M059J (cell line): ENCODE data around the gene PREB. TPM values are rescaled to one million over a fixed set of nuclear protein-coding genes. Genes with fewer than 3 reads are reported as not detected.

Experiments used
- DNase-seq: peaks from one replicate; pipeline ENCODE4 v3.0.0-alpha.2; 2012; ENCODE audit warnings: low read depth
- total RNA-seq: library from RNA; depleted of rRNA; stranded (reverse); fragments of >200 nt; shearing (Covaris generic); gene quantifications from 2 replicates; pipeline ENCODE4 v1.2.3, GENCODE V29; 2014

Gene PREB
- total RNA-seq, 1 experiment from 2014 or later: 64.9 TPM

DNA sequence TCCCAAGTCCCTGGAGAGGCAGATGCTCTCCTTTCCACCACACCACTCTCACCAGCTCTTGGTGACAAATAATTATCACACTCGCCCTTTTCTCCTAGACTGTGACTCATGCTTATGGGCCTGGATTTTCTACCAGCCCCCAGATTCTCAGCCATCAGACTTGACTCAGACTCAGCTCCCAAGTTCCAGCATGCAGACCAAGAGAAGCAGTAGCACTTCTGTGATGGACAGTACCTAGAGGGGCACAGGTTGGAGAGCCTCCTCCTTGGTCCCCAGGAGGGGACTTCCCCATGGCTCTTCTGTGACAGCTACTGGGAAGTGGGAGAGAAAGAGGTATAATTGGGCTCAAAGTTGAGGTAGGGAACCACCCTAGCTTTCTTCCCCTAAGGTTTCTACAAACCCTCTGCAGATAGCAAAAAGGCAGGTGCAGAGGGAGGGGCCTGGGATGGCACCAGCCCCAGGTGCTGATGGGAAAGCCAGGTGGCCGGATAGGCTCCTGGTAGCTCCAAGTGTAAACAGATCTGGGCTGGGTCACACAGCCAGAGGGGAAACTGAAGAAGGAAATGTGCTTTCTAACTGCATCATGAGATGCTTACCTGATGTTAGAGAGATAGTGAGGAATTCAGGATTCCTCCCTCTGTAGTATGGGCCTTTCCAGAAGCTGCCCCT, 18.5 kb upstream of the PREB start:
- peak; percentile 34 for DNase-seq

DNA sequence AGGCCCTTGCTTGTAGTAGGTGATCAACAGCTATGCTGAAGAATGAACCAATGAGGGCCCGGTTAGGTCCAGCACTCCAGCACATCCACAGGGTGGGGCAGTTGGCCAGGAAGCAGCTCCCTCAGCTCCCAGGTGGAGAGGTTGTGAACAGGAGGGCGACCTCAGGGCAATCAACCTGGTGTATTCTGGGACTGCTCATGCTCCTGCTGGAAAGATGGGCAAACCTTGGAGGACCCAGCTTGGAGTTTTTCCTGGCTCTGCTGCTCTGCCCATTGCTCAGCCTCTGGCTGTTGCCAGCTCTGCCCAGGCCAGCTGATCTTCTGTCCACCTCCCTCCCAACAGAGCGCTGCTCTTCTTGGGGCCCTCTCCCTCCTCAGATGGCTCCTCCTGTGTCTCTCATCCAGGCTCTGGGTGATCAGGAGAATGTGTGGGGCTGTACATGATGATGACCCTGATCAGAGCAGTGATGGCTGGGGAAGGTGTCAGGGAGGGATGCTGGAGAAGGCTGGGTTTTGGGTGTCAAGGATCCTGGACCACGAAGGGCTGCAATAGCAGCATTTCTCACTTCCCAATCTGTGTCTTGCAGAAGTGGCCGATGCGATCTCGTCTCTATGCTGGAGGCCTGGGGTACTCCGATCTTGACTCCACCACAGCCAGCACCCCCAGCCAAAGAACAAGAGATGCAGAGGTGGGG, 17.8 kb upstream of the PREB start:
- no peak for DNase-seq

DNA sequence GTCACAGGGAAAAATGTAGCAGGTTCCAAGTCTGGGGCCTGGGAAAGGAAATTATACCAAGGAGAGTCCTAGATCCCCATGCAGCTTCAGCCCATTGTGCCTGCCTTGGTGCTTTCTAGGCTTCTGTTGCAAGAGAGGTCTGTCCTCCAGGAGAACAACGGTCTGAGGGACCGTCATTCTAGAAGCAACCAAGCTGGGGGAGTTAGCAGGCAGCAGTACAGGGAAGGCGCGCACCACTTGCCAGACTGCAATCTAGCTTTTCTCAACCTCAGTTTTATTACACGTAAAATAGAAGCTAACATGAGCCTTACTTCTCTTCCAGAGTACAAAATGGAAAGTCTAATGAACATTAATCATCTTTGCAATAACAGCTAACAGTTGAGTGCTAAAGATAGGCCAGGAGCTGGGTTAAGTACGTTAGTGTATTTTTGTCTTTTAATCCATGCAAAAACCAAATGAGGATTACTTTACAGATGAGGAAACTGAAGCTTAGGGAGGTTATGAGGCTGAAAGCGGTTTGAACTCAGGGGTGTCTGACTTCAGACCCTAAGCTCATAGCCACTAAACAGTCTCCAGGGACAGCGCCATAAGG, 16.3 kb upstream of the PREB start:
- no peak for DNase-seq

DNA sequence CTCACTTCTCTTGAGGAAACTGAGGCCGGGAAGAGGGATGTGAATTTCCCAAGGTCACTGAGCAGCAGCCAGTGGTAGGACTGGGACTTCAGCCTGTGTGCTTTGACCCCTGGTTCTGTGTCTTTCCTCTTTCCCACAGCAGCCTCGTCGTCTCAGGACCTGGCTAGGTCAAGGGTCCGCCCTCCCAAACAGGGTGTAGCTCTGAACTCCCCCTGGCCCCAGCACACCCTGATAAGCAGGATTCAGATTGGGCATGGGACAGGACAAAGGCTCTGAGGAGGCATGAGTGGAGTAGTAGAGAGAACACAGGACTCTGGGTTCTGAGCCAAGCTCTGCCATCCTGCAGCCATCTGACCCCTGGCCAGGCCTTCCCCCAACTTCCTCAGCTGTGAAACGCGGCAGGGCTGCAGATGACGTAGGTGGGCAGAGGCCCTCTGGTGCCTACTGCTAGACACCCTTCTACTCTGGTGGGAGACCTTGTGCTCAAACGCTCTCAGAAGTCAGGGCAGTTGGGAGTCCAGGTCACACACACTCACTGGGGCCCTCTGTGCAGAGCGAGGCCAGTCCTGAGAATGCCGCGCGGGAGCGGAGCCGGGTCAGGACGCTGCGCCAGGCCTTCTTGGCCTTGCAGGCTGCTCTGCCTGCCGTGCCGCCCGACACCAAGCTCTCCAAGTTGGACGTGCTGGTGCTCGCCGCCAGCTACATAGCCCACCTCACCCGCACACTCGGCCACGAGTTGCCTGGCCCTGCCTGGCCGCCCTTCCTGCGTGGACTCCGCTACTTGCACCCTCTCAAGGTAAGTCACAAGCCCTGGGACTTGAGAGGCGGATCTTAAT, 15.4 kb upstream of the PREB start:
- DNase-seq: no peak

DNA sequence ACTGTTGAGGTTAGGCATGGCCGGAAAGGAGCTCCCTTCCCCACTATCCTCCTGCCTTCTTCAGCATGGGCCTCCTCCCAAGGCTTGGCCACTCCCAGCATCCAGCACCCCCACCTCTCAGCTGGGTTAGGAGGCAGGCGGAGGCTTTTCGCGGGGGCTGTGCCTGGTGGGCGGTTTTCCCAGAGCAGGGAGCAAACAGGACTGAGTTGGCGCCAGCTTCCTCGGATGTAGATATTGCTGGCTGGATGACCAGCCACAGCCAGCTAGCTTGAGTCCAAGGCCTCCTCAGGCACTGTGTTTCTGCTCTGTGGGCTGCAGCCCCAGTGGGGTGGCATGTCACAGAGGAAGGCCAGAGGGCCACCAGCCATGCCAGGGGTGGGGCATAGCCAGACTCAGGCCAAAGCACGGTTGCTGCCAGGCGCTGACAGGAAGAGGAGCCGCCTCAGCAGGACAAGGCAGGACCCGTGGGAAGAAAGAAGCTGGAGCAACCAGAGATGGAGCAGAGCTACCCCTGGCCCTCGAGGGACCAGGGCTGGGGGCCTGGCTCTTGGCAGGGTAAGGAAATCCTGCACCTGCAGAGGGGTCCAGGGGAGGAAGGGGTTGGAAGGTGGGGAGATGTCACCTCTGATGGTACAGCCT, 14.5 kb upstream of the PREB start, which contains the start of gene TCF23:
TSS of gene TCF23 (plus strand) at position 204 of the 639 bp plus-strand sequence. CDS start at position 334, 130 bp downstream.
- no peak for DNase-seq

DNA sequence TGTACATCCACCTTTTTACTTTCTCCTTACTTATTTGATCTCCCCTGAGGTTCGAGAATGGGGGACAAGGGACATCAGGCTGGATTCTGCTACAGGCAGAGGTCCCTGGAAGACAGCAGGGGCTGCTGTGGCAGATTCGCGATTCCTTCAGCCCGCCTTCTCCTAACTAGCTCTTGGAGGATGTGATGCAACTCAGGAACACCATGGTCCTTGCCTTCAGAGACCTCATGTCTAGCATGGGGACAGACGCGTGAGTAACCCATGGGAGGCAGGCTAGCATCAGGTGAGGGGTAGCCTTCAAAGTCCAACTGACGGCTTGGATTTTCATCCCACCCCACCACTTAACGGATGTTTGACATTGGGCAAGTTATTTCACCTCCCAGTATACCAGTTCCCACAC, 13.5 kb upstream of the PREB start:
- DNase-seq: no peak

DNA sequence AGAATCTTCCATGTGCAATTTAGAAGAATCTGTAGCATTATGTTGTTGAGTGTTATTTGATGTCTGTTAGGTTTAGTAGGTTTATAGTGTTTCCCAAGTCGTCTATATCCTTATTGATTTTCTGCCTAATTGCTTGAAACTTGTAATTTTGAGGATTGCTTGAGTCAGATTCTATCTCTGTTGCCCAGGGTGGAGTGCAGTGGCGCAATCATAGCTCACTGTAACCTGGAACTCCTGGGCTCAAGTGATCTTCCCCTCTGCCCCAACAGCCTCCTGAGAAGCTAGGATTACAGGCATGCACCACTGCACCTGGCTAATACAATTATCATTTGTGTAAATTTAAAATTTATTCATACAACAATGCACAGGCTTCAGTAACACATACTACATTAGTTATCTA, 11.2 kb upstream of the PREB start:
- DNase-seq: no peak

DNA sequence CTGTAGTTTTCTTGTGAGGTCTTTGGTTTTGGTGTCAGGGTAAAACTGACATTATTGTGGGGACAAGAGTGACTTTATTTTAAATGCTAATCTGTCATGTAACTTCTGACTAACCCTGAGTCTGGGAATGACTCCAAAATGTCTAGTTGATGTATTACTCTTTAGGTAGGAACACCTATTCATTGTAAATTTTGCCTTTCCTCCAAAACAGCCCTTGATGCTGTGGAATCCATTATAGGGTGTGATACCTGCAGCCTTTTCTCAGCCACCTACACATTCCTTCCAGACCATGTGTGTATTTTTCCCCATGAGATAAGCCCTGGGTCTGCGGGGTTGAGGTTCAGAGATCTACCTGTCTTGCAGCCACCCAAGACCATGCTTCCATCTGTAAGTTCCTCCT, 8.8 kb upstream of the PREB start:
- DNase-seq: no peak

DNA sequence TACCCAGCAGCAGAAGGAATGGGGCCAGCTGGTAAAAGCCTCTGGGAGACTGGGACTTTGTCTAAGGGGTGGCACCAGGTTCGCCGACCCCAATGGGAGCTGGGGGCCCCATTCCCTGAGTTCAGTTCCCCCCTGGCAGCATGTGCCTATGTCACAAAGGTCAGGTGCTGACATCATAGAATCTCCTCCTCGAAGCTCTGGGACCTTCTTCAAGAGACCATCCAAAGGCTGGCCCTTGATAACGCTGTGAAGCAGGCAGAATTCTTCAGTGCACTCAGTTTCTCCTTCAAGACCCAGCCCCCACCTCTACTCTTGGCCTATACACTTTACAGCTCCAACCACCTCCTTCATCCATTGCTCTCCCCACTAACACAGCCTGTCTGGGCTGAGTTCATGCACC, 4.9 kb upstream of the PREB start, which contains the start of gene PRR30:
TSS of gene PRR30 (minus strand) at position 101 of the 400 bp plus-strand sequence. CDS start 1,081 bp downstream, outside the sequence.
- no peak for DNase-seq

DNA sequence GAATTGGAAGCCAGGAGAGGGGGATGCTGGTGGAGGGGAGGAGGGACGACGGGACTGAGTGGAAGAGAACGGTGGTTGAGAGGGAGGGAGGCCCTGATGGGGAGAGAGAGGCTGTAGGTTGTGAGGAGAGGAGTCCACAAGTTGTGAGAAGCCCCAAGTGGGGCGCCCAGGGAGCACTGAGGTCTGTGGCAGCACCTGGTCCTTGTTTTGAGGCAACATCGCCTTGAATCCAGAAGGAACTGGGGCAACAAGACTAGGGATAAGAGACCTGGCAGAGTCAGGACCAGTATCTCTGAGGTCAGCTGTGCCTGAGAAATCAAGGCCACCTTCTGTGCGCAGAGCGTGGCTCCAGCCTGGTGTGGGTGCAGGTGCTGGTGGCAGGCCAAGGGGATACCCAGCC, 3.7 kb upstream of the PREB start:
- DNase-seq: no peak

DNA sequence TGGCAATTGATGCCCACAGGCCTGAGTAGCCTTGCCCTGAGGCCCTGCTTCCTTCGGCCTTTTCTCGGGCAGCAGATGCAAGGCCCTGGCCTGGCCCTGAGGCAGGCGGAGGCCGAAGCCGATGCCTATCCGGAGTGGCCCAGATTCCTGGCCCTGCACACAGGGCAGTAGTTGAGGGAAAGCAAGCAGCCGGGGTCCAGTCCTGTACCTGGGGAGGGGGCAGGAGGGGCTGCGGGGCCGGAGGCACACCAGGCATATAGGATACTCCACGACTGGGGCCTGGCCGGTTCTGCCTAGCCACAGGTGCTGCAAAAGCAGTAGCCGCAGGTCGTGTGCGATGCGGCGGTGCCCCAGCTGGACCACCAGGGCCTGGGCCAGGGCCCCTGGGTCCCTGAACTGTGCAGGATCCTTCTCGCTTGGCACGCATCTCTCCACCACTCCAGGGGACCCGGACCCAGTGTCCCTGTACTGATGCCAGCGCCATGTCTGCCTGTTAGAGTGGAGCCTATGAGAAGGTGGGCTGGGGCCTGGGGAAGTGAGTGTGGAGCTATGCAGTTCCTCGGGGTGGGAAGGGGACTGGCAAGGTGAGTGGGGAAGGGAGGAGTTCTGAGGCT, 3.0 kb upstream of the PREB start:
- DNase-seq: no peak

DNA sequence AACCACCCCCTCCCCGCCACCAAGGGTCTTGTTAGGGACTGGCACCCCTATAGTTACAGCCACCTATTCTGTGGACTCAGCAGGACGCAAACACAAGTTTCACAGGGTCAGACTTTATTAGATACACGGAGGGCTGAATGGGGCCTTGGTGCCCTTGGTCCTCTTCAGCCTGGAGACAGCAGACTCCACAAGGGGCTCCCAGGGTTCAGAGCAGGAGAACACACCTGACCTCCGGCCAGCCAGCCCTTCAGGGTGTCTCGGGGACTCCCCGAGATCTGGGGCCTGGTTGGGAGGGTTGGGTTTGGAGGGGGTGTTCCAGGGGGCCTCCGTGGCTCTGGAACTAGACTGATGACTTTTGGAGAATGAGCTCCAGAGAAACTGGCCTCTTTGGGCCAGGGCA, 2.3 kb upstream of the PREB start:
- no peak for DNase-seq

DNA sequence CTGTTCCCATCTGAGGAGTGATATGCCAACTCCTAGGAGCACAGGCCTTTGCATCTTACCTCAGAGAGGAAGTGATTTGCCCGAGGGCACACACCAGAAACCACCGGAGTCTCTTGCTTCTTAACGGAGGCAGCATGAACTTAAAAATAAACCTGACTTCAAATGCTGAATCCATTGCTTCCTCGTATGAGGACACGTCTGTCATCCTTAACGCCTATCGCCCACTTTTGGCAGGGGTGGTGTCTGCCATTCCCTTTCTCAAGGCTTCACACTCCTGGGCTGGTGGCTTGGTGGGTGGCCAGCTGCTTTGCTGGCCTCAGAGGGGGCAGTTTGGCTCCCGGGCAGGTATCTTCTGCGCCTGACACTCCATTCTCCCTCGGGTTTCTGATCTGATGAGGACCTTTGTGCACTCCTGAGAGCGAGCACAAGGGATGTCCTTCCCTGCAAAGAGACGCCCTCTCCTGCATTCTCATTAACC, 1.1 kb upstream of the PREB start:
- DNase-seq: peak; percentile 10

DNA sequence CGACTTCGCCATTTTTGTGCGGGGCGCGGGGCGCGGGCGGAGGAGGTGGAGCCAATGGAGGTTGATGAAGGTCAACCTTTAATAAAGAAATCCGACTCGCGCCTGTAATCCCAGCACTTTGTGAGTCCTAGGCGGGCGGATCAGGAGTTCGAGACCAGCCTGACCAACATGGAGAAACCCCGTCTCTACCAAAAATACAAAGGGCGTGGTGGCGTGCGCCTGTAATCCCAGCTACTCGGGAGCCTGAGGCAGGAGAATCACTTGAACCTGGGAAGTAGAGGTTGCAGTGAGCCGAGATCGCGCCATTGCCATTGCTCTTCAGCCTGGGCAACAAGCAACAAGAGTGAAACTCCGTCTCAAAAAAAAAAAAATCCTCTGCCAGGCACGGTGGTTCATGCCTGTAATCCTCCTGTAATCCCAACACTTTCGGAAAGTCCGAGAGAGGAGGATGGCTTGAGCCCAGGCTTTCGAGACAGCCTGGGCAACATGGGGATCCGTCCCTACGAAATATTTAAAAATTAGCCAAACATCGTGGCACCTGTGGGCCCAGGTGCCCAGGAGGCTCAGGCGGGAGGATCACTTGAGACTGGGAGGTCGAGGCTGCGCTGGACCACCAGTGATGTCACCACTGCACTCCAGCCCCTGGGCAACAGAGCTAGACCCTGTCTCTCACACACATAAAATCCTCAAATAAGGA, 493 bp upstream of the PREB start:
- no peak for DNase-seq

DNA sequence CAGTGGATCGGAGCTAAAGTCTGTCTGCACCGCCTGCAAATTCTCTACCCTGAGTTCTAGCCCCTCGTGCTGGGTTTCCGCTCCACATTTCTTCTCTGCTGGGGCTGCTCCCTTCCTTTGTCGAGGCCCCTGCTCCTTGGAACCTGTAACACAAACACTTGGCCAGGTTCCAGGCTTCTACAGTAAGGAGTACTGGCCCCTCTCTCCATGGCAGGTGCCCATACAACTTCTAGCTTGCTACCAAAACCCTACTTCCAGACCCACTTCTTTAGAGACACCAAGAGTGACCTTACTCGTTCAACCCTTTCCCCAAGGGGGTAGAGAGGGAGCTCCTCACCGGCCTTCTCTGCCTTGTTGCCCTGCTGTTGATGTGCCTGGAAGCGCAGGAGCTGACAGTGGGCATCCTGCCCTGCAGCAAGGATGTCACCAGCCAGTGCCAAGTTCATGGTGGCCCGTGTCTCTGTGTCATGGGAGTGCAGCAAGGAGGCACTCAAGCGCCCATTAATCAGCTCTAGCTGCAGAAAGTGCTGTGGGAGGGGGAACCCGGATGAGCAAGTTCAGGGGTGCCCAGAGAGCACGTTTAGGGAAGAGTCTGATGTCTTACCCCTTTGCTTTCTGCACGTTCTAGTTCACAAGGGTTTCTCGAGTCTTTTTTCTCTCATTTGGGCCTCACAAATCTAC, 1.1 kb downstream of the PREB start:
- DNase-seq: no peak

DNA sequence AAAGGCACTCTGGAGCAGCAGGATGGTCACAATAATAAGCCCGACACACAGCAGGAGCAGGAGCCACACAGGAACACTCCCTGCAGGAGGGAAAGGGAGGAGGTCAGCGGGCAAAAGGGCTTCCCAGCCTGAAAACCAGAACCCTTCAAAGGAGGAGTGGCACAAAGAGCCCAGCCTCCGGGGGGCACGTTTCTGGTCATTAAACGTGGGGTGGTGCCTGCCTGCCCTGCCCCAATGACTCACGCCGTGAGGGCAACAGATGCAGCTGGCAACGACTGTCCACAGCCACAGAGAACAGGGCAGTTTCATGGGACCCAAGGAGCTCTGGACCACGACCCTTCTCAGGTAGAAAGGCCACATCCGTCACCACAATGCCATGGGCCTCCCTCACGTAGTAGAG, 3.0 kb downstream of the PREB start:
- no peak for DNase-seq

DNA sequence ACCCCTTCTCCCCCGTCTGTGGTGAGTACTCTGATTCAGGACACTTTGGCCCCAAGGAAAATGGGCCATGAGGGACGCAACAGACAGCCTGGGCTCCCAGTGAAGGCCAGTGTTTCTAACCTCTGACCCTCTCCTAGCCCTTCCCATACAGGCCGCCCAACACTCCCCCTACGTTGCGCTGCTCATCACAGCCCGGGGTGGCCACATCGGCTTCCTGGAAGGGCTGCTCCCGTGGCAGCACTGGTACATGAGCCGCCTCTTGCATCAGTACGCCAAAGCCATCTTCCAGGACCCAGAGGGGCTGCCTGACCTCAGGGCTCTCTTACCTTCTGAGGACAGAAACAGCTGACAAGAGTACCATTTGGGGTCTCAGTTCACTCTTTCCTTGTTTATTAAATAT, 4.0 kb downstream of the PREB start:
- DNase-seq: no peak

DNA sequence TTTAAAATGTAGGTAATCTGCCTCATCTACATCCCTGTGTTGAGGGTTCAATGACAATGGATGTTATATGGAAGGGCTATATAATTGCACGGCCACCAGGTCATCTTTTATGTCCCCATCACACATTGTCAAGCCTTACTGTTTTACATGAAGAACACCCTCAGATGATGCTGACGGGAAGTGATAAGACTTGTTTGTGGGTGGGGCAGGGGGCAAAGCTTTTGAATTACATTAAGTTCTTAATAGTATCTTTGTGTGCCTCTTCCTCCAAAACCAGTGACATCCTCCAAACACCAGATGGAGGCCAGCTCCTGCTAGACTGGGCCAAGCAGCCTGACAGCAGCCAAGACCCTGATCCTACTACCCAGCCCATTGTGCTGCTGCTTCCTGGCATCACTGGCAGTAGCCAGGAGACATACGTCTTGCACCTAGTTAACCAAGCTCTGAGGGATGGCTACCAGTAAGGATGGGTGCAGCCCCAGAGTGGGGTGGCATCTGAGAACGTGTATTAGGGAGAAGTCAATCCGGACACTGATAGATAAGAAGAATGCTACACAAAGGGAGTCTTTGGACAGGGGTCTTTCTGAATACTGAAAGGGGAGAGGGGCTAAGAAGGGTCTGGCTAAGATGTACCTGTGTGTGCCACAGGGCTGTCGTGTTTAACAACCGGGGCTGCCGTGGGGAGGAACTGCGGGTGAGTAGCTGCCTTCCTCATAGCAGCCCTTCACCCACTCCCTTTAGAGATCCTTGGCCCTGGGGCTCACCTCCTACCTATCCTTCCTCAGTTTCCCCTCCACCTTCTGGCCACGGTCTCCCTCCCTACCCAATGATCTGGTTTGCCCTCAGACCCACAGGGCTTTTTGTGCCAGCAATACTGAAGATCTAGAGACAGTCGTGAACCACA, 5.5 kb downstream of the PREB start:
- DNase-seq: no peak
